Measurements from ENCODE around the gene AIFM2.

DNA sequence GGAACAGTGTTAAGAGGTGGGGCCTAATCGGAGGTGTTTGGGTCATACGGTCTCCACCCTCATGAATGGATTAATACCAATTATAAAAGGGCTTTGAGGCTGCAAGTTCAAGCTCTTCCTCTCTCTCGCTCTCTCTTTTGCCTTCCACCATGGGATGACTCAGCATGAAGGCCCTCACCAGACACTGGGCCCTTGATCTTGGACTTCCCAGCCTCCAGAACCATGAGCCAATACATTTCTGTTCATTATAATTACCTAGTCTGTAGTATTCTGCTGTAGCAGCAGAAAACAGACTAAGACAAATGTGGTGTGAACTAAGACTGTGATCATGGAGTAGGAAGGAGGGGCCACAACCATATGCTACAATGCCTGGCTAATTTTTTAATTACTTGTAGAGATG is 7.7 kb downstream of the AIFM2 start:
- TF ChIP-seq POLR2AphosphoS5 (IDR thresholded peaks at IDR 0.05; ENCODE audit: low read depth, low read length), result no peak
- TF ChIP-seq FOXP2 (optimal IDR thresholded peaks at IDR 0.05; ENCODE audit: borderline replicate concordance, extremely low read depth, extremely low read length, insufficient read depth), result no peak
- no peak for TF ChIP-seq SIN3A (IDR thresholded peaks at IDR 0.05; ENCODE audit: borderline replicate concordance, insufficient read depth, low read length)
- no peak for TF ChIP-seq TAF1 (IDR thresholded peaks at IDR 0.05; ENCODE audit: borderline replicate concordance, insufficient read depth, low read length)
- TF ChIP-seq, protein P1, sequence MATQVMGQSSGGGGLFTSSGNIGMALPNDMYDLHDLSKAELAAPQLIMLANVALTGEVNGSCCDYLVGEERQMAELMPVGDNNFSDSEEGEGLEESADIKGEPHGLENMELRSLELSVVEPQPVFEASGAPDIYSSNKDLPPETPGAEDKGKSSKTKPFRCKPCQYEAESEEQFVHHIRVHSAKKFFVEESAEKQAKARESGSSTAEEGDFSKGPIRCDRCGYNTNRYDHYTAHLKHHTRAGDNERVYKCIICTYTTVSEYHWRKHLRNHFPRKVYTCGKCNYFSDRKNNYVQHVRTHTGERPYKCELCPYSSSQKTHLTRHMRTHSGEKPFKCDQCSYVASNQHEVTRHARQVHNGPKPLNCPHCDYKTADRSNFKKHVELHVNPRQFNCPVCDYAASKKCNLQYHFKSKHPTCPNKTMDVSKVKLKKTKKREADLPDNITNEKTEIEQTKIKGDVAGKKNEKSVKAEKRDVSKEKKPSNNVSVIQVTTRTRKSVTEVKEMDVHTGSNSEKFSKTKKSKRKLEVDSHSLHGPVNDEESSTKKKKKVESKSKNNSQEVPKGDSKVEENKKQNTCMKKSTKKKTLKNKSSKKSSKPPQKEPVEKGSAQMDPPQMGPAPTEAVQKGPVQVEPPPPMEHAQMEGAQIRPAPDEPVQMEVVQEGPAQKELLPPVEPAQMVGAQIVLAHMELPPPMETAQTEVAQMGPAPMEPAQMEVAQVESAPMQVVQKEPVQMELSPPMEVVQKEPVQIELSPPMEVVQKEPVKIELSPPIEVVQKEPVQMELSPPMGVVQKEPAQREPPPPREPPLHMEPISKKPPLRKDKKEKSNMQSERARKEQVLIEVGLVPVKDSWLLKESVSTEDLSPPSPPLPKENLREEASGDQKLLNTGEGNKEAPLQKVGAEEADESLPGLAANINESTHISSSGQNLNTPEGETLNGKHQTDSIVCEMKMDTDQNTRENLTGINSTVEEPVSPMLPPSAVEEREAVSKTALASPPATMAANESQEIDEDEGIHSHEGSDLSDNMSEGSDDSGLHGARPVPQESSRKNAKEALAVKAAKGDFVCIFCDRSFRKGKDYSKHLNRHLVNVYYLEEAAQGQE (IDR thresholded peaks at IDR 0.05; ENCODE audit: insufficient read depth in 1 of 2, low read depth in 2 of 2, low read length in 2 of 2), result no peak

Data from PFSK-1 (cell line).